Activated CD4-positive, alpha-beta T cell treated with anti-CD3 and anti-CD28 coated beads, Interleukin-10, Interleukin-2, amounts not matched to agents 100 ng/mL and 50 ng/mL, durations not matched to agents 16 hours and 8 hours (primary cell): ENCODE data around the gene PDE4D.
"Not testable (repeated sequence)": the region's sequence is repeated elsewhere in the genome, so short reads cannot be mapped to it uniquely, and the experiment has no call there.

Experiments
- DNase-seq: peaks from one replicate; pipeline ENCODE4 v3.0.0-alpha.2; 2020

PDE4D gene

GRCh38 chr5:59575648-59576445 lies 317.7 kb downstream of the PDE4D start:
- DNase-seq = no peak

GRCh38 chr5:59573509-59573908 lies 320.0 kb downstream of the PDE4D start:
- not testable (repeated sequence) for DNase-seq

GRCh38 chr5:59571067-59571466 lies 322.5 kb downstream of the PDE4D start:
- DNase-seq = no peak

GRCh38 chr5:59569608-59570334 lies 323.8 kb downstream of the PDE4D start:
- DNase-seq = no peak

GRCh38 chr5:59569158-59569557 lies 324.4 kb downstream of the PDE4D start:
- no peak for DNase-seq

- DNase-seq = no peak
Observed at GRCh38 chr5:59568161-59568560, 325.4 kb downstream of the PDE4D start.

DNA sequence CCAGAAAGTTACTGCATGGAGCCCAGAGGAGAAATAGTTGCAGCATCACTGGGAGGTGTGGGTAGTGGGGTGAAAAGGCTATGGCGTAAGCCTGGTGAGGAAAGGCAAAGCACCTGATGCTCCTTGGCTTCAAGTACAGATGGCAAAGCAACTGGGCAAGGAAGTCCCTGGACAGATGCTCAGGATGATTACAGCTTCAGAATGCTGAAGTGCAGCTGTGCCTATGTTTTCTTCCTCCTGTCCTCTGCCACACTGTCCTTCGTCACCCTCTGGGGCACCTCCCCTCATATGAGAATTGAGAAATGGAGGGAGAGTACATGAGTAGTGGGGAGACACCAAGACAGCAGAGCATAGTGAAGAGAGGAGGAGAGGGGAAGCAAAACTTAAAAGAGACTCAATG lies 328.0 kb downstream of the PDE4D start:
- DNase-seq = no peak

GRCh38 chr5:59564895-59565294 lies 328.6 kb downstream of the PDE4D start:
- DNase-seq = no peak

DNA sequence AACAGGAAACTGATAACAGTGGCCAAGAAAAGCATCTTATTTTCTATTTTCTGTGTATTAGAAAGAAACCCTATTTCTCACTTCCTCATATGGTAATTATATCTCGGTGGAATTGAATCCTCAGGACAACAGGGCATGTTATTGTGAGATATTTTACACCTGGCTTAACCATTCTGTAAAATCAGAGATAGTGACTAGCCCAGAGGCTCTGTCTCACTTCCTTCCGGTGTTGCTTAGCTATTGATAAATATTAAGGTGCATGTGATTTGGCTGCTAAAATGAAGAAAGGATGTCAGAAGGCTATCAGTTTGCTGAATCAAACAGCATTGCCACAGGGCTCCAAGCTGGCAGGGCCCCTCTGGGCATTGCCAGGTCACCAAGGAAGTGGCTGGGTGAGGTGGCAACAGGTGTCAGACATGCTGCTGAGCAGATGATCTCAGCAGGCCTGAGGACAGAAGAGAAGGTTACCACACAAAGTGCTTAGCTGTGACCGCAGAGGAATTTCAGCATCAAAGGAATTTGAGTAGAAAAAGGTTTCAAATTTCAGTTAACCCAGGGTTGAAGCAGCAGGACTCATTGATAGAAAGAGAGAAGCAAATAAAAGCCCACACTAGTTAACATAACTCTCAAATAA lies 330.7 kb downstream of the PDE4D start:
- peak; percentile 32 for DNase-seq

DNA sequence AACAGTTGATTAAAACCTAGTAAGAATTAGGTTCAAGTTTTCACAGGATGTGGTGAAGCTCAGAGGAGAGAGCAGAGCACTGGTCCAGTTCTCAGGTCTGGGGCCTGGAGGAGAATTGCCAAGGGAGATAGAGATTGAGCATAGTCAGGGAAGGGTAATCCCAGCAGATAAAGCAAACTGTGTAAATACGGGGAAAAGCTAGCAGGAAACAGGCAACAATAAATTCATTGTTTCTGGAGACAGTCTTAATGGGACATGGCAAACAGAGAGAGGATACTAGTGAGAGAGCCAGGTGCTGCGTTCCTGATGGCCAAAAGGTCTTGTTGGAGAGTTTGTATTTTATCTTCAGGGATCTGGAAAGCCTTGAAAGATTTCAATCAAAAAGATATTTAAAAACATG lies 333.0 kb downstream of the PDE4D start:
- no peak for DNase-seq

GRCh38 chr5:59559847-59560246 lies 333.7 kb downstream of the PDE4D start:
- no peak for DNase-seq

DNA sequence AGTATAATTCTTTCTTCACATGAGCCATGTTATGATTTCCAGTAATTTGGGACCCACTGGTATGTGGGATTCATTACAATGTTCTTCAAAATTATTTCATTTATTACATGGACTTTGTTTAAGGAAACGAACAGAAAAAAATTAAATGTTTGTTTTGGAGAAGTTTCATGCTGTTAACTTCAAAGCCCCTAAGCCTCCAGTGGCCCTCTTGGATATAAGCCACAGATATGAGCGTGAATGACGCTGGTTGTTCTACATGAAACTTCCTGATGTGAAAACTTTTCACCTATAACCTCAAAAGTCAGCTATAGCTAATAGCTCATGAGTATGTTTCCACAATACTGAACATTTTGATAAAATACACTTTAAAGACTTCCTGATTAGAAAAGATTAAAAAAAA lies 334.2 kb downstream of the PDE4D start:
- no peak for DNase-seq

GRCh38 chr5:59558501-59558900 lies 335.0 kb downstream of the PDE4D start:
- no peak for DNase-seq

GRCh38 chr5:59557572-59557971 lies 336.0 kb downstream of the PDE4D start:
- DNase-seq = no peak

DNA sequence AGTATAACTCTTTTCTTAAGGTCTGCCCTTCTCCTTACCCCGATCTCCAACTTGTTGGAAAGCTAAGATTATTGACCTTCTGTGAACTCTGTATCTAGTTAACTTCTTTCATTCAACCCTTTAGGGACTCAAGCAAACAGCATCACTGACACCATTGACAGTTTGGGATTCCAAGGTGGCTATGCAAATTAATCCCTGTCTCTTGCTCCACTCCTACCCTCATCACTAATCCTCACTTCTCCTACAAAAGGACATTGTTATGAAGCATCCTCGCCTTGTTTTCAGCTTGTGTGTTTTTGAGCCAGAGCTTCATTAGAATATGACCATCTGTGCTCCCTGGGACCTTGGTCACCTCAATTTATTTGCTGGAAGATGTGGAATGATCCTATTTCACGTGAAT lies 337.9 kb downstream of the PDE4D start:
- no peak for DNase-seq

GRCh38 chr5:59554501-59554900 lies 339.0 kb downstream of the PDE4D start:
- DNase-seq = no peak

DNA sequence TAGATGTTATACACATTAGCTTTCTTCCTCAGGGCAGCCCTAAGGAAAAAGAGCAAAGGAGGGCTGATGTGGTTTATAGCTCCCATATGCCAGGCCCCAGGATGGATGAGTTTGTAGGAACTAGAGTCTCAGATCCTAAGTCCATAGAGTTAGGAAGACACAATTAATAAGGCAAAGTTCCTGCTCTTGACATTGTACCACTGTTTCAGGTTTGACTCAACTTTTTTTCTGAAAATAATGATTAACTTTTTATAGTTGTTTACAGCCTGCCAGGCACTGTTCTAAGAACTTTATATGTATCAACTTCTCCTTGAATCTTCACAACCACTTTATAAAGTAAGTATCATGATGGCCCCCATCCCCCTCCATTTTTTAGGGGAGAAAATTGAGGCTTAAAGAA lies 339.5 kb downstream of the PDE4D start:
- DNase-seq = no peak

DNA sequence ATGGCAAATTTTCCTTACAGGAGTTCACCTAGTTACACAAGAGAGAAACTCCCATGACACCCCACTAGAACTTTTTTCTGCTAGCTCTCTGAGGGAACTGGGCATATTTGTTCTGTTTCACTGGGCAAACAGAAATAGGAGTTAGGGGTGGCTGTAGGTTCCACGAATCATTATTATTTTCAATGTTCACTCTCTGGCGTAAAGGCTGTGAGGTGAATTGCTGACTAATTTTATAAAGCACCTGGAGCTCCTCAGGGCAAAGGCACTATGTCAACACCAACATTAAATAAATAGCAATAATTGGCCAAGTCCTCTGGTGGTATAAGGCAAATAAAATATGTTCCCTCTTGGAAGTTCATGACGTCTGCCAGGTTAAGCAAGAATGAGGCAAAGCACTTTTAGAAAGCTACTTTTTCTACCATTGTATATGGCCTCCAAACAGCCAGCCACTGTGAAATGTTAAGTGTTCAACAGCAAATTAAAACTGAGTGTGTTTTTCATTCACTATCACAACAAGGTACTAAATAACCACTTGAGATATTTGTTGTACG lies 344.6 kb downstream of the PDE4D start:
- no peak for DNase-seq

- no peak for DNase-seq
Observed at GRCh38 chr5:59547731-59548130, 345.8 kb downstream of the PDE4D start.

GRCh38 chr5:59544573-59544972 lies 349.0 kb downstream of the PDE4D start:
- no peak for DNase-seq

DNA sequence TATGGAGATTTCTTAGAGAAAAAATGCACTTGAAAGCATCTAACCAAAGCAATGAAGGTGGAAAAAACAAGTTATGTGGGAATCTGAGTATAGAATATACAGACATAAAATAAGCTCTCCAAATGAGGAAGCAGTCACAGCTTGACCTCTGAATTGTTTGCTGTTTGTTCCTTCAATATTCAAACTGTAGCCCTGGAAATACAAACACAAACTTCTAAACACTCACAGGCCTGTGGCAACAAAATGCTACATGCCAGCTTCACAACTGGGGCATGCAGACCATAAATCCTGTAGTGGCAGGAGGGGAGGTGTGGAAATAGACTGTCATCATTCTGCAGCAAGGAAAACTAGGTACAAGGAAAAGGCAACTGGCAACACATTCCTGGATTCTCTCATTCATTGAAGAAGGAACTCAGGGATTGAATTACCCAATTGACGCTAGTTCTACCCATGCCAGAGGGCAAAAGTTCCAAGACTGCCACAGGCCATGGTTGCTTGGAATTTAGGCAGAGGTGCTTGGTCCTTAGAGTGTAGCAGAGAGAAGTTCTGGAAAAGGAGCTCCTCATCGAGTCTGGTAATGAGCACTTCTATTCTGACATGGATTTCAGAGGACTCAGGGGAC lies 349.6 kb downstream of the PDE4D start:
- no peak for DNase-seq

DNA sequence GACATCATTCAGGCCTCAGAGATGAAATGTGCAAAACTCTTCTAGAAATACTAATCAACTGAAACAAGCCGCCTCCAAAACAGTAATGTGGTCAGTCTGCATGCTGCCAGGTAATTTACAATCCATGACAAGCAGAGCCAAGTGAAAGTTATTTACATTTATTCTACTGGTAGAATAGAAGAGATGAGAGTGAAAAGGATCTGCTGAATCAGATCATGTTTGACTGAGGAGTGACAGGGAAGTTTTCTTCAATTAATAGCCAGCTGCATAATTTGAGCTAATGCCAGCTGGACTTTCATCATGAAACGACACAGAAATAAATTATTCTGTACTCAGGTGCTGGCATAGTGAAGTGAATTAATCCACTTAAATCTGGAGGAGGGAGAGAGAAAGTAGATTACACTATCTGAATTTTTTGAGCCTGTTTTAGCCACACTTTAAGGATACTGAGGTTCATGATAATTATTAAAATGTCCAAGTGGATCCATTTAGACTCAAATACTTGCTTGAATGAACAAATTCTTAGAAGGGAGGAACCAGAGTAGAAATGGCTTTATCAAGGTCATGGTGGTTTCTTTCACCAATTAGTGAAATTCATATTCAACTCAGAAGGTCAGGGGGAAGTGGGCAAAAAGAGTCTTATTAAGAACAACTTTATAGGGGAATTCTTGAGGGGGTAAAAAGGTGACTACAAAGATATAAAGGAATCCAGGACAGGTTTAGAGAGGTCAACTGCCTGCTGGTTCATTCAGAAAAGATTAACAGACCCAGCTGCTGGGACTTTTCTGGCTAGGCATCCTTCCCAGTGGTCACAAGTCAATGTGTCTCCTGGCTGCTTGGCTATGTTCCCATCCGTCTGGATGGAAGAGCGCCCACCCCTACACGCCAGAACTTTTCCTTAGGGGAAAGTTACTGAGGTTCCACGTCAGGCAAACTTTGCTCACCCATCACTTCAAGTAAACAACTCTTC lies 350.4 kb downstream of the PDE4D start:
- no peak for DNase-seq
